Measurements from ENCODE around the gene CABP1.

Gene CABP1

DNA sequence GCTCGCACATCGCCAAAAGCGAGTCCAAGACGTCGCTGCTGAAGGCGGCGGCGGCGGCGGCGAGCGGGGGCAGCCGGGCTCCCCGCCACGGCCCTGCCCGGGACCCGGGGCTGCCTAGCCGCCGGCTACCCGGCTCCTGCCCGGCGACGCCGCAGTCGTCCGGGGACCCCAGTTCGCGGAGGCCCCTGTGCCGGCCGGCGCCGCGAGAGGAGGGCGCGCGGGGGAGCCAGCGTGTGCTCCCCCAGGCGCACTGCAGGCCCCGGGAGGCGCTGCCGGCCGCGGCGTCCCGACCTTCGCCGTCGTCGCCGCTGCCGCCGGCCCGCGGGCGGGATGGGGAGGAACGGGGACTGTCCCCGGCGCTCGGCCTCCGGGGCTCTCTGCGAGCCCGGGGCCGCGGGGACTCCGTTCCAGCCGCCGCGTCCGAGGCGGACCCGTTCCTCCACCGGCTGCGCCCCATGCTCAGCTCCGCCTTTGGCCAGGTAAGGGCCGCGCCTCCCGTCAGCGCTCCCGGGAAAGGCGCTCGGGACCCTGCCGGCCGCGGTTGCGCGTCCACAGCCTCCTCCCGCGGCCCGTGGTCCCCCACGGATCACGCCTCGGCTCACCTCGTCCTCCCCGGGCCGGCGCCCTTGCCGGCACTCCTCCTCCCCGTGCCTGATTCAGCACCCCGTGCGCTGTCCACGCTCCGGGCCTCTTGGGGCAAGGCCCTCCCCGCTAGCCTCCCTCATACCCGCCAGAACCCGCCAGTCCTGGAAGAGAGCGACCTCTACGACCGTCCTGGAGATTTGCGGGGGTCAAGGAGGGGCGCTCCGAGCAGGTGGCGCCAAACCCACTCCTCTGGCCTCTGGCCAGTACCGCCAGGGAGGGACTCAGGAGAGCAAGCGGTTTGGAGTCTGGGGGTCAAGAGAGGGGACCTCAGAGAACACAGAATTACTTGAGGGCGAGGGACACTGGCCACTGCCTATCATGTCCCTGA is 721 bp downstream of the CABP1 start:
- TF ChIP-seq, protein P1, sequence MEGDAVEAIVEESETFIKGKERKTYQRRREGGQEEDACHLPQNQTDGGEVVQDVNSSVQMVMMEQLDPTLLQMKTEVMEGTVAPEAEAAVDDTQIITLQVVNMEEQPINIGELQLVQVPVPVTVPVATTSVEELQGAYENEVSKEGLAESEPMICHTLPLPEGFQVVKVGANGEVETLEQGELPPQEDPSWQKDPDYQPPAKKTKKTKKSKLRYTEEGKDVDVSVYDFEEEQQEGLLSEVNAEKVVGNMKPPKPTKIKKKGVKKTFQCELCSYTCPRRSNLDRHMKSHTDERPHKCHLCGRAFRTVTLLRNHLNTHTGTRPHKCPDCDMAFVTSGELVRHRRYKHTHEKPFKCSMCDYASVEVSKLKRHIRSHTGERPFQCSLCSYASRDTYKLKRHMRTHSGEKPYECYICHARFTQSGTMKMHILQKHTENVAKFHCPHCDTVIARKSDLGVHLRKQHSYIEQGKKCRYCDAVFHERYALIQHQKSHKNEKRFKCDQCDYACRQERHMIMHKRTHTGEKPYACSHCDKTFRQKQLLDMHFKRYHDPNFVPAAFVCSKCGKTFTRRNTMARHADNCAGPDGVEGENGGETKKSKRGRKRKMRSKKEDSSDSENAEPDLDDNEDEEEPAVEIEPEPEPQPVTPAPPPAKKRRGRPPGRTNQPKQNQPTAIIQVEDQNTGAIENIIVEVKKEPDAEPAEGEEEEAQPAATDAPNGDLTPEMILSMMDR (IDR thresholded peaks at IDR 0.05; ENCODE audit: low read depth, low read length, missing control alignments) = no peak
- no peak overlapping the region for H3K4me3 ChIP-seq (replicated peaks; ENCODE audit: low read depth, low read length)
- no peak for DNase-seq (ENCODE audit: extremely low read depth, low read depth)

DNA sequence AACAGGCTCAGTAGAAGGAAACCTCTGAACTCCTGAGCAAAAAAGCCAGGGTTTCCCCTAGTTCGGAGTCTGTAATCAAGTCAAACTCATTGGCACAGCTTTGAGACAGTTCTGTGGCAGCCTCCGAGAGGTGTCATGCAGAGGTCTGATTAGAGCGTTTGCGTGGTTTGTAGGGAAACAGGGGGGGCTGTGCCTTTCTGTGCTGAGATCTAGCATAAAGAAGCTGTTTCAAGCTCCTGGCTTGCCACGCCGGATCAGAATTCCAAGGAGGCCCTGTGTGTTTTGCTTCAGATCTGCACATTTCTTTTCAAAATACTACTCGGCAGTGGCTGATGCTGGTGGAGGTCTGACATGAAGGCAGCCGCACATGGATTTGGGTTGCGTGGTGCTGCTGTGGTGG is 1.7 kb downstream of the CABP1 start:
- TF ChIP-seq, protein P1 (IDR thresholded peaks at IDR 0.05; ENCODE audit: low read depth, low read length, missing control alignments) = no peak
- no peak for DNase-seq (ENCODE audit: extremely low read depth, low read depth)
- H3K4me3 ChIP-seq (replicated peaks; ENCODE audit: low read depth, low read length) = no peak overlapping the region

DNA sequence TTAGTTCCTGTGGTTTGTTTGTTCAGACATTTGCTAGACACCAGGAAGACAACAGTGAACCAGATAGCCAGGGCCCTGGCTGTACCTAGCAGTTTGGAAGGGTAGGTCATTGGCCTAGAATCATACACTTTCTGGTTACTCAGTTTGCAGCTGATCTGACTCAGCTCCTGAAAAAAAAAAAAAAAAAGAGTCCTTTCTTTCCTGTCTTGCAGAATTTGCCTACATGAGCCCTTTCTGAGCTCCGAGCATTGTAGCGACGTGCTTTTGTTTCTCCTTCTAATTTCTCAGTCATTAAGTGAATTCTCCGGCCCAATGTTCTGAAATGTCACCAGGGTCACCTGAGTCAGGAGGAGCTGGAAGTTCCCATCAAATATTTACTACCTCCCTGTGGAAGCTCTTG is 2.4 kb downstream of the CABP1 start:
- H3K4me3 ChIP-seq (replicated peaks; ENCODE audit: low read depth, low read length) = no peak overlapping the region
- DNase-seq (ENCODE audit: extremely low read depth, low read depth) = no peak
- TF ChIP-seq, protein P1 (IDR thresholded peaks at IDR 0.05; ENCODE audit: low read depth, low read length, missing control alignments) = no peak

DNA sequence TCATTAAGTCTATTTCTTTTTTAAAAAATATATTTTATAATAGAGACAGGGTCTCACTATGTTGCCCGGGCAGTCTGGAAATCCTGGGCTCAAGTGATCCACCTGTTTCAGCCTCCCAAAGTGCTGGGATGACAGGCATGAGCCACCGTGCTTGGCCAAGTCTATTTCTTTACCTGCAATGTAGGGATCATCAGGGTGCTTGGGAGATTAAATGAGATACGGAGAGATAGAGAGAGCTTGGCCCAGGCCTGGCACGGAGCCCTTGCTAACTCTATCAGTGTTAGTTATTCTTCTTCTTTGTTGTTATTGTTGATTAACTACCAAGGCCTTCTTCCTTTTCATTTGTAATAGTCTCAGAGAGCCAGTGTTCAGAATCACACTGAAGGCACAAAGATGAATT is 3.1 kb downstream of the CABP1 start:
- no peak for DNase-seq (ENCODE audit: extremely low read depth, low read depth)
- no peak overlapping the region for H3K4me3 ChIP-seq (replicated peaks; ENCODE audit: low read depth, low read length)
- TF ChIP-seq, protein P1 (IDR thresholded peaks at IDR 0.05; ENCODE audit: low read depth, low read length, missing control alignments) = no peak

DNA sequence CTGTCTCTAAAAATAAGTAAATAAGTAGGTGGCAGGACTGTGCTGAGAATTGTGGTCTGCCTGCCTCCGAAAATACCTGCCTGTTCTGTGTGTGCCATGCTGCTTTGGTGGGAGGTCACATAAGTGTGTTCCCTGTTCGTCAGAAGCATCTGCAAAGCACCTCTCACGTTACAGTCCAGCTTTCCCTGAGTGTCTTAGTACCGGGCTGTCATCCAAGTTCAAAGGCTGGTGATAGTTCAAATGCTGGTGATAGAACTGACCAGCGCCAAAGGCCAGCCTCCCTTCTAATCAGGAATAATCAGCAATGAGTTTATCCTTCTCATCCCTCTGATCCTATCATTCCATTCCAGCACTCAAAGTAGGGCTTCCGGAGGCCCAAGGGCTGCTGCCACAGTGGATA is 5.6 kb downstream of the CABP1 start:
- no peak overlapping the region for H3K4me3 ChIP-seq (replicated peaks; ENCODE audit: low read depth, low read length)
- no peak for DNase-seq (ENCODE audit: extremely low read depth, low read depth)
- TF ChIP-seq, protein P1 (IDR thresholded peaks at IDR 0.05; ENCODE audit: low read depth, low read length, missing control alignments) = no peak

DNA sequence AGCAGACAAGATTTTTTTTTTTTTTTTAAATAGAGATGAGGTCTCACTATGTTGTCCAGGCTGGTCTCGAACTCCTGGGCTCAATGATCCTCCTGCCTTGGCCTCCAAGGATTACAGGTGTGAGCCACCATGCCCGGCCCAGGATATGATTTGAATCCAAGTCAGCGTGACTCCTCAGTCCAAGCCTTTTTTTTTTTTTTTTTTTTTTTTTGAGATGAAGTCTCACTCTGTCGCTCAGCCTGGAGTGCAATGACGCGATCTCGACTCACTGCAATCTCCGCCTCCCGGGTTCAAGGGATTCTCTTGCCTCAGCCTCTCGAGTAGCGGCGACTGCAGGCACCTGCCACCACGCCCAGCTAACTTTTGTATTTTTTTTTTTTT is 6.9 kb downstream of the CABP1 start:
- no peak for DNase-seq (ENCODE audit: extremely low read depth, low read depth)
- TF ChIP-seq, protein P1 (IDR thresholded peaks at IDR 0.05; ENCODE audit: low read depth, low read length, missing control alignments) = no peak
- no peak overlapping the region for H3K4me3 ChIP-seq (replicated peaks; ENCODE audit: low read depth, low read length)

All from HFF-Myc (cell line).